GM12891 (cell line): ENCODE results near the gene TCEA2.

Source experiments
- POLR2A ChIP-seq: IDR thresholded peaks from 2 replicates; pipeline ENCODE4 v1.6.1; 2011; ENCODE audit warnings: low read depth, low read length, control low read depth
- POLR2AphosphoS5 ChIP-seq: IDR thresholded peaks from 2 replicates; pipeline ENCODE4 v1.6.1; 2011; ENCODE audit warnings: low read depth, low read length, control low read depth

DNA sequence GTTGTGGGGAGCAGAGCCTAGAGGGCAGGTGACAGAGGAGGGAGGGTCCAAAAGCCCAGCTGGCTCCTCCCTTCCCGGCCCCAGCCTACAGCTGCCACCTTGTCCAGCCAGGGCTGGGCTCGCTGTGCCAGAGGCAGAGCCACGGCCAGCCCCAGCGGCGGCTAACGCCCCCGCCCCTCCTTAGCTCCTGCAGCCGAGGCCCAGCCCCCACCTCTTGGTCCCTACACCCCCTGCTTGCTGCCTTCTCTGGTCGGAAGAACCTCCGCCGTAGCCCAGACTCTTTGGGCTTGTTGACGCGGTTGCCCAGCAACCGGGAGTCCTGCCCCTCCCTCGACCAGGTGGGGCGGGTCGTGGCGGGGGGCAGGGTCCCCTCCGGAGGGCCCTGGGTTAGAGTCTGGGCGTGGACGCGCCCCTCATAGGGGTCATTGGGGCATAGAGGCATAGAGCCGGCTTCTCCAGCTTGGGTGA, 21.7 kb downstream of the TCEA2 start:
- TF ChIP-seq POLR2AphosphoS5 (no peak), POLR2A (no peak)
